Measurements from ENCODE around the gene SEMA6A. TPM values are rescaled to one million over a fixed set of nuclear protein-coding genes. Genes with fewer than 3 reads are reported as not detected.

Gene SEMA6A
- total RNA-seq, 3 donors from 2014 or later = 33.9 to 40.3 (median 35.6) TPM

- H3K4me1 ChIP-seq = no peaks in the 10 kb centered on the region
- no peak overlapping the region for H3K4me3 ChIP-seq
- no peak overlapping the region for H3K27ac ChIP-seq
- H3K27me3 ChIP-seq = no peaks in the 10 kb centered on the region
- TF ChIP-seq POLR2A (IDR thresholded peaks at IDR 0.05) (no peak), POLR2AphosphoS5 (IDR thresholded peaks at IDR 0.05) (no peak), CTCF (IDR thresholded peaks at IDR 0.05) (no peak)
- no peaks in the 10 kb centered on the region for H3K9me3 ChIP-seq
- intact Hi-C loops (cut with DNase I; ENCODE audit: low total_unique reads) = no loop called here
- no peaks in the 10 kb centered on the region for H3K36me3 ChIP-seq
- DNase-seq (ENCODE audit: low spot score in 2 of 2) = no peak
Observed at GRCh38 chr5:116577064-116577788, 2.6 kb upstream of the SEMA6A start.

- no peak for TF ChIP-seq POLR2A (IDR thresholded peaks at IDR 0.05)
- no peak for TF ChIP-seq POLR2AphosphoS5 (IDR thresholded peaks at IDR 0.05)
- TF ChIP-seq CTCF (IDR thresholded peaks at IDR 0.05) = peak; percentile 71 to 80 (median 77)
- H3K27me3 ChIP-seq = no peaks in the 10 kb centered on the region
- H3K4me3 ChIP-seq = peak overlapping the region; percentile 68 to 83 (median 73)
- DNase-seq (ENCODE audit: low spot score in 2 of 2) = peak in 1 of 2 donors; percentile 30
- H3K4me1 ChIP-seq = no peaks in the 10 kb centered on the region
- intact Hi-C loops (cut with DNase I; ENCODE audit: low total_unique reads) = no loop called here
- no peaks in the 10 kb centered on the region for H3K36me3 ChIP-seq
- H3K9me3 ChIP-seq = no peaks in the 10 kb centered on the region
- peak overlapping the region; percentile 80 to 85 for H3K27ac ChIP-seq
Observed at GRCh38 chr5:116576053-116576713, 1.6 kb upstream of the SEMA6A start.

GRCh38 chr5:116575326-116576052 is 866 bp upstream of the SEMA6A start:
- Histone ChIP-seq H3K4me1 (no peaks in the 10 kb centered on the region), H3K27me3 (no peaks in the 10 kb centered on the region), H3K9me3 (no peaks in the 10 kb centered on the region), H3K36me3 (no peaks in the 10 kb centered on the region), H3K27ac (peak overlapping the region; percentile 80 to 85), H3K4me3 (peak overlapping the region; percentile 68 to 83 (median 73))
- TF ChIP-seq POLR2A (IDR thresholded peaks at IDR 0.05) (no peak), CTCF (IDR thresholded peaks at IDR 0.05) (no peak), POLR2AphosphoS5 (IDR thresholded peaks at IDR 0.05) (no peak)
- intact Hi-C loops (cut with DNase I; ENCODE audit: low total_unique reads) = no loop called here
- DNase-seq (ENCODE audit: low spot score in 2 of 2) = no peak

GRCh38 chr5:116573702-116574366 is 789 bp downstream of the SEMA6A start:
- Histone ChIP-seq H3K4me3 (peak overlapping the region; percentile 68 to 83 (median 73)), H3K36me3 (no peaks in the 10 kb centered on the region), H3K27ac (peak overlapping the region; percentile 80 to 86), H3K4me1 (no peaks in the 10 kb centered on the region), H3K27me3 (no peaks in the 10 kb centered on the region), H3K9me3 (no peaks in the 10 kb centered on the region)
- DNase-seq (ENCODE audit: low spot score in 2 of 2) = no peak
- intact Hi-C loops (cut with DNase I; ENCODE audit: low total_unique reads) = no loop called here
- TF ChIP-seq POLR2A (IDR thresholded peaks at IDR 0.05) = no peak
- TF ChIP-seq POLR2AphosphoS5 (IDR thresholded peaks at IDR 0.05) = no peak
- no peak for TF ChIP-seq CTCF (IDR thresholded peaks at IDR 0.05)

Data from breast epithelium (tissue), 4 donors.